COR-L47 (cell line): ENCODE measurements around the gene KLHL28.
"Not testable (repeated sequence)": the region's sequence is repeated elsewhere in the genome, so short reads cannot be mapped to it uniquely, and the experiment has no call there.

ENCODE experiments used
- DNase-seq: peaks from one replicate; lab custom pipeline; 2025; lab: John Stamatoyannopoulos, UW

Gene KLHL28

DNA sequence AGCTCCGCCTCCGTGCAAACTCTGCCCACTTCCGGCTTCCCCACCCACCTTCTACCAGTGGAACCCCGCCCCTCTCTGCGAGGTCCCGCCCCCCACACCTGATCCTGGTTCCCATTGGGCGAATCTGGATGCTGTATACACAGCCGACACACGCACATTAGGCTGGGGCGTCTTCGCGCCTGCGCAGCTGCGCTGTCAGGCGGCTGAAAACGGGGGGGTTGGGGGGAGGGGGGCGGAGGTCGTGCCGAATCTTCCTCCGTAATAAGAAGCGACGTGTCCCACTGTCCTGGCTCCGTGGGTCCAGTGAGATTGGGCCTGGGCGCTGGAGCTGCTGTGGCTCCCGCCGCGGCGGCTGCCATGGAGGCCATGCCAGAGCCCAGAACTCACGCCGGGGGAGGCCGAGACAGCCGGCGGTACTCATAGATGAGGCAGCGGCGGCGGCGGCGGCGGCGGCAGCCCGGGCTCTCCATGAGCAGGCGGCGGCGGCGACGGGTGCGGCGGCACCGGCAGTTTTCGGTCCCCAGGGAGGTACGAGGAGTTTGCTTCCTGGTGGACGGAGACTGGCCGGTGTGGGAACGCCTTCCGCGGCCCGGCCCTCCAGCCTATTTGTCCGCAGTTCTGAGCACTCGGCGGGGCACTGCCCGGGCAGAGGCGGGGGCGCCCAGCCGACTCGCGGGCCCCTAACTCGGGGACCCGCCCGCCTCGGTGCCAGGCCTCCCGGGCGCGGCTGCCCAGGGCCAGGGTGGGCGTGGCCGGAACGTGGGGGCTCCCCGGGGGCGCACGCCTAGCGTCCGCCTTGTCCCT, 64.5 kb downstream of the KLHL28 start:
- DNase-seq, result peak; percentile 95

DNA sequence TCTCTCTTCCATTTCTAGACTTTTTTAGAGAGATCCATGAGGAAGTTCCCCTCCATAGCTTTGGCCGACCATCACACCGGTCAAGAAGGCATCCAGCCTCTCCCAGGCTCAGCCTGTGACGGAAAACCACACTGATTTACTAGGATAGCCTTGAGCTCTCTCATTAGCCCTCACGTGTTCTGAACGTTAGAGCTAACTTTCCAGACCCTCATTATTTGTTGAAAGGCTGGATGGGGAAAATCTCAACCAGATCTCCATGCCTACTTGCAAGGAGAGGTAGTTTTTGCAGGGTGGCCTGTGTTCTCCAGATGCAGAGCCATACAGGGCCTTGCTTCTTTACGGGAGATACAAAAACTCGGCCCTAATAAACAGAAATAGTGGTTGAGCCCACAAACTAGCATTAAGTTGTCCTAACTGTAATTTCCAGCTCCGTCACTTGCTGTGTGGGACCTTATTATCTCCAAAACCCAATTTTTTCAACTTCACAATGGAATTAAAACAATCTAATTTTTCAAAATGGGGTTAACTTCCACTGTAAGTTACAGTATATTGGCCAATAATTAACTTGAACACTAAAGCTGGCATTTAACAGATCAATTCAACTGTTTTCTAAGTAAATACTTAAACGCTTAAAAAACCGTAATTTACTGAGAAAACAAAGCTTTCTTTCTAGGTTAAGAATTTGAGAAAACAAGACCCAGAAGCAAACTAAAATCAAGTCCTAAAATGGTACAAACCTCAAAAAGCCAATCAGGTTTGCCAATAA, 65.3 kb downstream of the KLHL28 start:
- no peak for DNase-seq

GRCh38 chr14:44895716-44896115, 66.0 kb downstream of the KLHL28 start:
- no peak for DNase-seq

GRCh38 chr14:44893535-44893934, 68.2 kb downstream of the KLHL28 start:
- no peak for DNase-seq

GRCh38 chr14:44891726-44892372, 69.9 kb downstream of the KLHL28 start:
- not testable (repeated sequence) for DNase-seq

DNA sequence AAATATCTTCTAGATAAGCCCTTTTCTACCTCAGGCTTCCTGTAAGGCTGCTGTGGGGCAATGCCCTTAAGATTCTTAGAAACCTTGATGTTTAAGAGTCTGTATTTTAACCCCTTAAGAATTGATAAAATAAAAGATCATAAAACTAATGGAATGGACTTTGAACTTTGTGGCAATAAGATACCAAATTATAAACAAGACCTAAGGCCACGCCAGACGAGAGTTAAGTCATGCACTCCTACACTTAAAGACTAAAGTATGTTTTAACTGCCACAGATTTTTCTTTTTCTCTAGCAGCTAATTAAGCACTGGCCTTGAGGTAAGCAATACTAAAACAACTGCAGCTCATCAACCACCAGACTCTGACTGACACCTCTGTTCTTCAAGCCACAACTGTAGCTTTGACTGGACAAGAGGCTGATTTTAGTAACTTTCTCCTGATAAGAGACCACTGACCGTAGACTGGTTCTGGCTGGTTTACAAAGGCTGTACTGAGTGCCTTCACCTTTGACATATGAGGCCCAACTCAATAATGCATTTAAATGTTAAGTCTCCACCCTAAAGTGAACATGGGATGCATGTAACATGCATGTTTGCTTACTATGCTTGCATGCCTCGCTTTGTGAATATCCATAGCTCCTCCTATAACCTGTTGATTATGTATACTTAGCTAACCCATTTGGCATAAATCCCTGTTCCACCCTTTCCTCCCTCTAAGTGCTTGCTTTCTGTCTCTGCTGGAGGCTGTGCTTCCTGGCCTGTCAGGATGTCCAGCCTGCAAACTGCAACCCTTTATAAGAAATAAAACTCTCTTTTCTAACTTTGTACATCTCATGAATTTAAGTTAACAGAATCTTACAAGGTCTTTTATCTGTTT, 71.9 kb downstream of the KLHL28 start:
- no peak for DNase-seq

DNA sequence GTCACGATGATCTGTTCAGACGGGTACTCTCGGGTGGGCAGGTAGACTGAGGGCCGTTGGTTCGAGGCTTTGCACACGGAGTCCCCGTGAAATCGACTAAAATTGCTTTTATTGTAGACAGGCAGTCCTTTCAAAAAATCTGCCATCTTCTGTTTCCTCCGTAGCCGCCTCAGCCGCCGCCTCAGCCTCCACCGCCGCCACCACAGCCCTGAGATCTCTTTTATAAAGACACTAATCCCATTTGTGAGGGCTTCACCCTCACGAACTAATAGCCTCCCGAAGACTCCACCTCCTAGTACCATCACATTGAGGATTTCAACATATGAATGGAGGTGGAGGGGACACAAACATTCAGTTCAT, 74.2 kb downstream of the KLHL28 start:
- no peak for DNase-seq

- DNase-seq, result no peak
These were observed 74.7 kb downstream of the KLHL28 start for GRCh38 chr14:44886860-44887595.

DNA sequence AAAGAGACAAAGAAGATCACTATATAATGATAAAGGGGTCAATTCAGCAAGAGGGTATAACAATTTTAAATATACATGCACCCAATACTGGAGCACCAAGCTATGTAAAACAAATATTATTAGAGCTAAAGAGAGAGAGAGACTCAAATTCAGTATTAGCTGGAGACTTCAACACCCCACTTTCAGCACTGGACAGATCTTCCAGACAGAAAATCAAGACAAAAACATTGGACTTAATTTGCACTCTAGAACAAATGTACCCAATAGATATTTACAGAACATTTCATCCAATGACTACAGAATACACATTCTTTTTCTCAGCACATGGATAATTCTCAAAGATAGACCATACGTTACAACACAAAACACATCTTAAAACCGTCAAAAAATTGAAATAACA, 81.0 kb downstream of the KLHL28 start:
- DNase-seq, result no peak
